Lower leg skin (tissue), 4 donors: ENCODE results near the gene B4GALT2. TPM values are rescaled to one million over a fixed set of nuclear protein-coding genes. Genes with fewer than 3 reads are reported as not detected.

Source experiments
- DNase-seq, 2 donors: peaks; one replicate each; pipeline ENCODE4 v3.0.0-alpha.2; 2019; ENCODE audit warnings: low spot score in 2 of 2
- H3K4me3 ChIP-seq: fragments of 200-600 bp; sonication (generic); 2 replicates; pipeline ENCODE4 v1.5.1; 2017; ENCODE audit warnings: mild to moderate bottlenecking, low read depth; ENCODE audit not compliant: poor library complexity, severe bottlenecking
- CTCF ChIP-seq, 3 donors: fragments of 450-650 bp; IDR thresholded peaks; one replicate each; pipeline ENCODE4 v1.5.1; 2016; ENCODE audit warnings: antibody characterized with exemption in 3 of 3, mild to moderate bottlenecking in 3 of 3, moderate library complexity in 2 of 3
- POLR2A ChIP-seq, 2 donors: fragments of 450-650 bp; IDR thresholded peaks; one replicate each; pipeline ENCODE4 v1.6.1; 2016 to 2017; ENCODE audit warnings: antibody characterized with exemption in 2 of 2, mild to moderate bottlenecking in 1 of 2, moderate library complexity in 1 of 2
- WGBS, 2 donors: methylation state at CpG; one replicate each; pipeline ENCODE4 v1.1.5; 2018; 5-methylcytosine and 5-hydroxymethylcytosine counted together
- intact Hi-C: fragments of 100-400 bp; cut with DNase I; formaldehyde crosslinking; loops from one replicate; pipeline ENCODE4 v1.15.0; 2023; ENCODE audit warnings: low total_unique reads
- total RNA-seq, 4 donors: library from RNA; depleted of rRNA; stranded (reverse); fragments of >200 nt; gene quantifications; one replicate each; pipeline ENCODE4 v1.1.0, GENCODE V29; 2016

The B4GALT2 gene
- total RNA-seq, 4 donors from 2014 or later: 21.6 to 50.5 (median 30.3) TPM

GRCh38 chr1:43974443-43975248 lies 4.4 kb upstream of the B4GALT2 start, which contains the start of gene ATP6V0B:
Gene ATP6V0B, plus strand, starts transcription at chr1:43974960. Its CDS starts 81 bp downstream, at chr1:43975041.
- TF ChIP-seq POLR2A (IDR thresholded peaks at IDR 0.05) (peak in 1 of 2 donors; percentile 78), CTCF (IDR thresholded peaks at IDR 0.05) (no peak)
- intact Hi-C loops: no loop called here
- peak within 1 kb of the TSS; percentile 66 for H3K4me3 ChIP-seq
- 0% methylated on average over 48 of the region's 93 CpGs for WGBS, 2 donors
- peak; percentile 97 to 99 for DNase-seq

- intact Hi-C loops: no loop called here
- peak; percentile 62 to 93 for DNase-seq
- WGBS, 2 donors: 1% methylated on average over 28 to 29 of the region's 34 CpGs
- peak overlapping the region; percentile 66 for H3K4me3 ChIP-seq
- TF ChIP-seq CTCF (IDR thresholded peaks at IDR 0.05) (no peak), POLR2A (IDR thresholded peaks at IDR 0.05) (no peak)
Observed at GRCh38 chr1:43975249-43975961, 3.6 kb upstream of the B4GALT2 start.

- WGBS, 2 donors: 78 to 90% methylated on average over 4 of the region's 4 CpGs
- intact Hi-C loops: no loop called here
- H3K4me3 ChIP-seq: no peak overlapping the region
- DNase-seq: no peak
- TF ChIP-seq POLR2A (IDR thresholded peaks at IDR 0.05): no peak
- no peak for TF ChIP-seq CTCF (IDR thresholded peaks at IDR 0.05)
Observed at GRCh38 chr1:43976045-43976444, 3.0 kb upstream of the B4GALT2 start.

- no peak for TF ChIP-seq CTCF (IDR thresholded peaks at IDR 0.05)
- no peak for TF ChIP-seq POLR2A (IDR thresholded peaks at IDR 0.05)
- whole genome bisulfite sequencing, 2 donors: 88 to 91% methylated on average over 8 of the region's 8 CpGs
- intact Hi-C loops: no loop called here
- H3K4me3 ChIP-seq: no peak overlapping the region
- DNase-seq: no peak
Observed at GRCh38 chr1:43976890-43977289, 2.1 kb upstream of the B4GALT2 start.

- DNase-seq: no peak
- WGBS, 2 donors: 89 to 92% methylated on average over 9 of the region's 9 CpGs
- intact Hi-C loops: no loop called here
- no peak overlapping the region for H3K4me3 ChIP-seq
- TF ChIP-seq CTCF (IDR thresholded peaks at IDR 0.05) (no peak), POLR2A (IDR thresholded peaks at IDR 0.05) (no peak)
Observed at GRCh38 chr1:43977376-43978263, 1.4 kb upstream of the B4GALT2 start.
